CD4-positive, alpha-beta T cell treated with Interleukin-15 for 4 hours (primary cell): Measurements from ENCODE around the gene UBE2H.
A peak's percentile ranks its signal among the peaks of the same experiment; 100 is the strongest.
"Not testable (repeated sequence)": the region's sequence is repeated elsewhere in the genome, so short reads cannot be mapped to it uniquely, and the experiment has no call there.

Source experiments
- DNase-seq: peaks from one replicate; pipeline ENCODE4 v3.0.0-alpha.2; 2020; ENCODE audit warnings: low spot score

The UBE2H gene

DNA sequence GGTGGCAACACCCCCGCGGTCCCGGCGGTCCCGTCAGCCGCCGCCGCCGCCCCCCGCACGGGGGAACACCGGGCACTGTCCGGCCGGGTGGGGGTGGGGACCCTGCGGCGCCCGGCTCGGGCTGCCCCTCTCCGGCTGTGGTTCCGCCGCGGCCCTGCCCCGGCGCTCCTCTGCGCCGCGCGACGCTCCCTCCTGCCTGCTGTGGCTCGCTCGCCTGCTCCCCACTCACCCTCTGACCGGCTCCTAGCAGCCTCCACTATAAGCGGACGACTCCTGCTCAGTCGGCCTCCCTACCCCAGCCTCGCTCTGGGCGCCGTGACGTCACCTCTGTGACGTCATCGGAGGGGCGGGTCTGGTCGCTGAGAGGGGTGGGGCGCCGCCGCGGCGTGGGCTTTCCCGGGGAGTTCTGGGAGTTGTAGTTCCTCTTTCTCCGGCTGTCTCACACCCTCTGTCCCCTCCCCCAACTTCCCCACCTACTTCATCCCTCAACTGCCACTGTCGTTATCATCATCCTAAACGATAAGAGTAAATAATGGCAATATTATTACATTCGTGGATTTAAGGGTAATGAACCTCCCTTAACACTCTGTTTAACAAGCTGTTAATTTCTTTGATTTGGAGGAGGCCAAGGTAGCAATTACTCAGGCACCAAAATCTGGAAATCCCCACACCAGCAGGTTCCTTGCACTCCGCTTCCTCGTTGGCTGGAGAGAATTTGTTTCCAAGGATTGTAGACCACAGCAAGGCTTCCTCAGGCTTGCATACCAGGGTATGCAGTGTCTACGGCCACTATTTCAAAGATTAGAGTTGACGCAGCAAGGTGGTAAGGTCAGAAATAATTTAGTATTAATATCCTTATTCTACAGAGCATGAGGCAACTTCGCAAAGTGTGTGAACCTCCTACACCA is at the start of gene UBE2H:
TSS of gene UBE2H (minus strand) at position 308 of the 908 bp plus-strand sequence. CDS start 405 bp downstream, outside the sequence.
- peak; percentile 94 for DNase-seq

DNA sequence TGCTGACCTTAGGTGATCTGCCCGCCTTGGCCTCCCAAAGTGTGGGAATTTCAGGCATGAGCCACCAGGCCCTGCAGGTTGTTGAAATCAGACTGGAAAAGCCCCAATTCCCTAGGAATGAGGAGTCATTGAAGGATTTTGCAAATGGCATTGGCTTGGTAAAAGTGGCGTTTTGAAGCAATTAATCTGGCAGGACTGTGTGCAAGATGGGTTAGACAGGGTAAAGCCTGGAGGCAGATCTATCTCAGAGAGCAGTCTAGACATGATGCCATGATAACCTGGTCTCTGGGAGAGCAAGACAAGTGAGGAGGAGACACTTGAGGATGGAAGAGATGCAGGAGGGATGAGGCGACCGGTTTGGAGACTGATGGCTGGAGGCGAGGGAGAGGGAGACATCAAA is 45.7 kb upstream of the UBE2H start:
- no peak for DNase-seq

DNA sequence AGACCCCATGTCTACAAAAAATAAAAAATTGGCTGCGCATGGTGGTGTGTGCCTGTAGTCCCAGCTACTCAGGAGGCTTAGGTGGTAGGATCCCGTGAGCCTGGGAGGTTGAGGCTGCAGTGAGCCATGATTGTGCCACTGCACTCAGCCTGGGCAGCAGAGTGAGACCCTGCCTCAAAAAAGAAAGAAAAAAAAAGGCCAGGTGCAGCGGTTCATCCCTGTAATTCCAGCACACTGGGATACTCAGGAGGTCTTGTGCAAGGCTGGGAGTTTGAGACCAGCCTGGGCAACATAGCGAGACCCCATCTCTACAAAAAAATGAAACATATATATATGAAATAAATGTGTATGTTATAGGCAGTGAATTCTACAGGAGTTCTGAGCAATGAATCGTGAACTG is 44.5 kb upstream of the UBE2H start:
- no peak for DNase-seq

DNA sequence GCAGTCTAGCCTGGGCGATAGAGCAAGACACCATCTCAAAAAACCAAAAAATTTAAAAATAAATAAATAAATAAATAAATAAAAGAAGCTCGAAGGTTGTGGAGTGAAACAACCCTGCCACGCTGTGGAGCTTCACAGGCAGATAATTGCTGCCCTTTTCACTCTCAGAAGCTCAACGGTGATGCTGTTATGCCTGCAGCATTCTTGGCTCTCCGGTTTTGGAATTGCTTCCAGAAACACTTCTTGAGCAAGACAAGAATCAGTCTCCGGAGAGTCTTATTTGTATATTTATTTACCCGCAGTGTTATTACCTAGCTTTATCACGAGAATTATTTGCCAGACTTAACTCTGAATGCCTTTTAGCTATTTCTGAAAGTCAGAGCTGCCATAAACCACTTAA is 40.5 kb upstream of the UBE2H start:
- DNase-seq: no peak

DNA sequence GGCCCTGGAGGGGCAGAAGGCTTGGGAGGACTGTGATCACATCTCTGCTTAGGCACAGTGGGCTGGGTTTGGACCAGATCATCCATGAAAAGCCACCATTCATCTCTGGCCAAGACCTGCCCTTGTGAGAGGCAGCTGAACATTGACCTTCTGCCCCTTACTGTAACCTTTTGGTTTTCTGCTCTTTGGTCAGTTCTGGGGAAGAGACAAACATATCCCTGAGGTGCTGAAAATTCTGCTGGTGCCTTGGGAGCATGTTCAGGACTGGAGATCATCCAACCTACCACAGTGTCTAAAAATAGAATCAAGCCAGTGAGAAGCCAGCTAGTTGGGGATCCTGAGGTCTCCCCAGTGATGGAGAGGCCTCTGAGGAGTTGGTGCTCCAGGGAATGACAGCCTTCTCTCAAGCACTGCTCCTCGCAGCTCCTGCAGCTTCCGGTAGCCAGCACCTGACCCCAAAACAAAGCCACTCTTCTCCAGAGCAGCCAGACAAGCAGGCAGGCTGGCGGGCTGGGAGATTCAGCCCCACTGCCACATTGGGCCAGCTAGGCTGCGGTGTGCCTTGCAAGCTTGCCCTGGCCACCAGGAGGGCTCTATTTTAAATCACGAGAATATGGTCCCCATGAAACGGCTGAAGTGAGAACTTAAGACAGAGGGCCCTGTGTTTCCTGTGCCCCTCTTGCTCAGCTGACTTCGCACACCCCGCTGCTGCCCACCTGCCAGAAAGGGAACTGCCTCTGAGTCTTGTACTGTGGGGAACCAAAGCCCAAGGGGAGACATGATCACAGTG is 37.8 kb upstream of the UBE2H start:
- no peak for DNase-seq

DNA sequence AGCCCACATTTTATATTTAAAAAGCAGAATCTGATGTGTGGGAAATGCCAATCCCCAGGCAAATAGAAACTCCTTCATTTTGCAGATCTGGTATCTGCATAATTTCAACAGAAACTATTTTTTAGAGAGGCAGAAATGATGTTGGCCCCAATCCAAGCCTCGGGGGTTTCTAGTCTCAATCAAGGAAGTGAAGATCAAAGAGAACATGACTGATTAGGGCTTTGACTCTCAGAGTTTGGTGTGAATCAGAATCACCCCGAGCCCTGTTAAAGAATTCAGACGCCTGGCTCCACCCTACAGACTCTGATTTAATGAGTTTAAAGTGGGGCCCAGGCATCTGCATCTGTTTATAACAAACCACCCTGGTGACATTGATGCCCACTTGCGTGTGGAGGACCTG is 36.7 kb upstream of the UBE2H start:
- DNase-seq: peak; percentile 38

DNA sequence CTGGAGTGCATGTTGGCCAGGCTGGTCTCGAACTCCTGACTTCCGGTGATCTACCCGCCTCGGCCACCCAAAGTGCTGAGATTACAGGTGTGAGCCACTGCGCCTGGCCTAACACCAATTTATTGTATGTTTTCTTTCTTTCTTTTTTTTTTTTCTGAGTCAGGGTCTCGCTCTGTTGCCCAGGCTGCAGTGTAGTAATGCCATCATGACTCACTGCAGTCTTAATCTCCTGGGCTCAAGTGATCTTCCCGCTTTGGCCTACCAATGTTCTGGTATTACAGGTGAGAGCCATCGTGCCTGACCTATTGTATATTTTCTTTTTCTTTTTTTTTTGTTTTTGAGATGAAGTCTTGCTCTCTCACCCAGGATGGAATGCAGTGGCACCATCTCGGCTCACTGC is 33.8 kb upstream of the UBE2H start:
- no peak for DNase-seq

DNA sequence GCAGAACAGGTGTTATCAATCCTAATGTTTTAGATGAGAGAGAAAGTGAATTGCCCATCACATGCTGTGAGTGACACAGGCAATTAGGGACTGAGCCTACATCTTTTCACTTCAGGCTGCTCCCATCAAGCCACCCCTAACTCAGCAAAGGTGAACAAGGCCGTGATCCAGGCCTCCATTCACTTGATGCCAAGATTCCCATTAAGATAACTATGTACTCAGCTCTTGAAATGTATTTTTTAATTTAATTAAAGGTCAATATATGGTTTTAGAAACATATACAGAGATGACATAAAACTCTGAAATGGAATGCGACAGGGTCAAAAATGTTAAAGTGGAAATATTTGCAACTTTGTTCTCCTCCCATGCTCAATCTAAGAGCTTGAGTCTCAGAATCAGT is 27.9 kb upstream of the UBE2H start:
- no peak for DNase-seq

DNA sequence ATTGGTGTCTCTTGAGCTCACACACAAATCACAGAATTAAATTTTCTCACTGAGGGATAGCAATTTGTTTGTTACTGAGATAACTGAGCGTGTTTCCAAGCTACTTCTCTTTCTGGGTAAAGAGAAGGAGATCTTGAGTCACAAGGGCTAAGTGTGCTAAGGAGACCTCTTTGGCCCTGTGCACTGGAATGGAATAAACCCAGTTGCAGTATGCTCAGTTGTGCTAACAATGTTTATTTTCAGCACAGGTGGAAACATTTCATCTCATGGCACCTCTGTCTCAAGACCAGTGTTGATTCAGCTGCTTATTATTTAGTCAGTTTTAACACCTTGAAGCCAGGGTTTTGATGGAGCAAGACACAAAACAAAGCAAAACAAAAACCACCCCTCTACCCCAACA is 22.5 kb upstream of the UBE2H start:
- DNase-seq: no peak

DNA sequence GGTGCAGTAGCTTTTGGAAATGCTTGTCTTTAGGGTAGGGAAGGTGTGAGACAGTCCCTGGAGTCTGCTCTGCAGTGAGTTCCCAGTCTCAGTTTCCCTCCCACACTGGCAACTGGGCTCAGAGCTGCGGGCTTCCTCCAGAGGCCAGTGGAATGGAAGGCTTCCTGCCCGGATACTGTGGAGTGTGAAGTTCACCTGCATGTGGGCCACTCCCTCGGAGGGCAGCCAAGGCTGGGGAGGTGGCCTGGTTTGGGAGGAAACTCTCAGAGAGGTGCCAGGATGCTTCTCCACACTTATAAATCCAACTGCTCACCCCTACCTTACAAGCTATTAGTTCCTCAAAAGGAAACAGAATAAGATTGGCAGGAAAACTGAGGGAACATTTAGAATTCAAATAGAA is 18.1 kb upstream of the UBE2H start:
- DNase-seq: no peak

DNA sequence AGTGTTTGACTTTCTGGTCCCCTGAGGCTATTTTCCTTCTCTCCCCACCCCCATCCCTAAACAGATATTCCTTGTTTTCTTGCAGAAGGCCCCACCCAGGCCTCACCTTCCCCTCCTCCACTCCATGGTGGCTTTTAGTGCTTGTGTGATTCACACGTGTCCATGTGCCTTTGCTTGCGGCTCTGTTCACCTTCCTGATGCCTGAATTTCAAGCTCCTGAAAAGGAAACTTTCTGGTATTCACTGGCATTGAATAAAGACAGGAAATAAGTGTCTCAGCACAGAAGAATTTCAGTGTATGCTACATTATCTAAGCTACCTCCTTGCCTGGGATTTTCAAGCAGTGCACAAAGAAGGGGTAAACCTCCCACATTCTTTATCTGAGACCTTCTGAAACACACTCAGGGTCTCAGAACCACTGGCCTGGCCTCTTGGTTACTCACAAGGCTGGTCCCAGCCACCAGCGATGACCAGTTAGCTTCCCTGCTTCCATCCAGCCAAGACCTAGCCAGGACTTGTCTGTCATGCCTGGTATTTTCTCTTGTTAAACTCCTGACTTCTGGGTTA is 17.2 kb upstream of the UBE2H start:
- no peak for DNase-seq

DNA sequence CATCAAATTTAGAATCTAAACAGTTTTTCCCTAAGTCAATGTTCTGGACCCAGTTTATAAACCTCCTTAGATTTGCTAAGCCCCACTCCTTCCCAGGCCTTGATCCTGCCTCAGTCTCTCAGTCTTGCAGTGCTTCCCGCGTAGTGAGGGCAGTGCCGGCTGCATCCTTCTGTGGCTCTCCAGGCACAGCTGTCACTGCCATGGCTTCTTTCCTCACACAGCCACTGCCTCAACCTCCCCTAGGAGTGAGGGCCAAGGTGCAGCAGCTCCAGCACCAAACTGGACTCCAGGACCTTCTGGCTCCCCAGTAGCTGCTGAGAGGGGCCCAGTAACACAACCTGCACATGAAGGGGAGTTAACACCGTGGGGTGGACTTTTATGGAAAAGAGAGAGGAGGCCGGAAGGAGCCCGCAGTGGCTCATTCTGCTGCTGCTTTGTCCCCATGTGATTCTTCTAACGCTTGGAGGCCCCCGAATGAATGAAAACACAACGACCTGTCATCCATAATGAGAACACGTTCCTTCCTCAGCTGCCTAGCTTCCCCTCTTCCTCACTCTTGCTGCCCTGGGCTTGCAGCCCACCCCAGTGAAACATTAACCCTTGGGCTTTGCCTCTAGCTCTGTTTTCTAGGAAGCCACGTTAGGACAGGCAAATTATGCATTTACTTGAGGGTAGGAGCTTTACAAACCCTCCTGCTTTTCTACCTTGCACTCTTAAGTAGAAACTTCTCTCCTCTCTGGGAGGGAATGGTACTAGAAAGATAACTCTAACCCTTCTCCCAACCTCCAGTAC is 16.0 kb upstream of the UBE2H start:
- no peak for DNase-seq

DNA sequence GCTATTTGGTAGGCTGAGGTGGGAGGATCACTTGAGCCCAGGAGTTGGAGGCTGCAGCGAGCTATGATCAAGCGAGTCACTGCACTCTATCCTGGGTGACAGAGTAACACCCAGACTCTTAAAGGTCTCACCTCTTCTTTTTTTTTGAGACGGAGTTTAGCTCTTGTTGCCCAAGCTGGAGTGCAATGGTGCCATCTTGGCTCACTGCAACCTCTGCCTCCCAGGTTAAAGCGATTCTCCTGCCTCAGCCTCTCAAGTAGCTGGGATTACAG is 7.4 kb upstream of the UBE2H start:
- not testable (repeated sequence) for DNase-seq

DNA sequence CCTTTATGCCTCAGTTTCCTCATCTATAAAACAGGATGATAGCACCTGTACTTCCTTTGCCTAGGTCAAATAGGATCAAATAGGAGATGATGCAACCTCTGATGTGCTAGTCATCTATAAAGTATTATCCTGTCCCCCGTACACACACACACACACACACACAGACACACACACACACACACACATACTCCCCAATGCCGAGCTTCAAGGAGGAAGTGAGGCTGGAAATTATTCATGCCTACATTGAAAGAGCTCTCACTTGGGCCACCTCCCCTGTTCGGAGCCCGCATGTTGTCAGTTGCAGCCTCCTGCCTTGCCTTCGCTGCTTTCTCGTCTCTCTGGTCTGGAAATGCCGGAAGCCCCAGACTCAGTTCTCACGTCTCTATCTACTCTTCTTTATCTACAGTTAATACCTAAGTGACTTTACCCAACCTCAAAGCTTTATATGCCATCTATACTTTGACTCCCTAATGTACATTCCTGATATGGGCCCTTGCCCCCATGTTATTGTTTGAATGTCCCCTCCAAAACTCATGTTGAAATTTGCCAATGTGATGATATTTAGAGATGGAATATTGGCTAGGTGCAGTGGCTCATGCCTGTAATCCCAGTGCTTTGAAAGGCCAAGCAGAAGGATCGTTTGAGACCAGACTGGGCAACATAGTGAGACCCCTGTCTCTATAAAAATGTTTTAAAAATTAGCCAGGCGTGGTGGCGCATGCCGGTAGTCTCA is 6.9 kb upstream of the UBE2H start:
- no peak for DNase-seq

DNA sequence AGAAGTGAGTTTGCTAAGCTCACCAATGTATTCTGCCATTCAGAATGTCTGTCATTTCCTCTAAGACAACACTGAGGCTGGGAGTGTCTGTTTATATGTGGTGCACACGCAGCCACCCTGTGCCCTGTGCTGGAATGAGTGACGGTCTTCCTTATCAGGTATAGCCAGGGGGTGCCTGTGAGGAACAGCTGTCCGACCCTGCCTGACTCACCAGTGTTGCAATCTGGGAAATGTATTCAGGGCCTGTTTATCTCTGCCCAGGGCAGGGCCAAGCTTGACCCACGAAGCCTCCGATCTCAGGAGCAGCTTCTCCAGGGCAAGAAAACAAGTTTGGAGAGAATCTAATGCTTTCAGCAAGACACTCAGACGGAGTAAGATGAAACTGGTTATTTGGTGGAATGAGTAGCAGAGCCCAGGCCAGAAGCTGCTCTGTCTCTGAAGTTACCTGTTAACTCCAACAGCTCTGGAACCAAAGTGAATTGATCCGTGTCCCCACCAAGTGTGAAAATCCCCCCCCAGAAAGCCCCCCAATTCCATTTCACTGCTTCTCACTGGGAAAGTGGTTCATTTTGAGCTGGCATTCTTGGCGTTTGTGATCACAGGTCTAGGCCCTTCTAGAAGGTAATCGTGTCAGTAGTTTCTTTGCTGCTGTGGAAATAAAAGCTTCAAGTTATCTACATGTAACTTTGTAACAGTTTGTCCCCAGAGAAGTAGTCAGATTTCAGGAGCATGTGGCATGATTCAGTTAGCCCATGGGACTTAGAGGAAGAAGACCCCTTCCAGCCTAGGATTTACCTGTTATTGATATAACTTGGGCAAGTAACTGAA is 6.1 kb upstream of the UBE2H start:
- DNase-seq: no peak

DNA sequence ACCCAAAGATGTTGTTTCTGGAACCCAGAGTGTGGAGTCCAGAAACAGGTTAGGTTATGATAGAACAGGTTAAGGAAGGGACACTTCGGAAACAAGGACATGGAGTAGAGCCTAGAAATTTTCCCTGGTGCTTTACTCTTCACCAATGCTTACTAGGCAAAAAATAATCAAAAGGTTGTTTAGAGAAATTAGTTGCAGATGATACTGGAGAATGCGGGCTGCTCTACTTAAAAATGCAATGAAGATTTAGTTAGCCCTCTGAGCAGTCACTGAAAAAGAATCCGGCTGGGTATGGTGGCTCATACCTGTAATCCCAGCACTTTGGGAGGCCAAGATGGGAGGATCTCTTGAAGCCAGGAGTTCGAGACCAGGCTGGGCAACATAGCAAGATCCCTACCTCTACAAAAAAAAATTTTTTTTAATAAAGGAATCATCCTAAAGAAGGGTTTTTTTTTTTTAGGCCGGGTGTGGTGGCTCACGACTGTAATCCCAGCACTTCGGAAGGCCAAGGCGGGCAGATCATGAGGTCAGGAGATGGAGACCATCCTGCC is 3.3 kb upstream of the UBE2H start:
- no peak for DNase-seq

DNA sequence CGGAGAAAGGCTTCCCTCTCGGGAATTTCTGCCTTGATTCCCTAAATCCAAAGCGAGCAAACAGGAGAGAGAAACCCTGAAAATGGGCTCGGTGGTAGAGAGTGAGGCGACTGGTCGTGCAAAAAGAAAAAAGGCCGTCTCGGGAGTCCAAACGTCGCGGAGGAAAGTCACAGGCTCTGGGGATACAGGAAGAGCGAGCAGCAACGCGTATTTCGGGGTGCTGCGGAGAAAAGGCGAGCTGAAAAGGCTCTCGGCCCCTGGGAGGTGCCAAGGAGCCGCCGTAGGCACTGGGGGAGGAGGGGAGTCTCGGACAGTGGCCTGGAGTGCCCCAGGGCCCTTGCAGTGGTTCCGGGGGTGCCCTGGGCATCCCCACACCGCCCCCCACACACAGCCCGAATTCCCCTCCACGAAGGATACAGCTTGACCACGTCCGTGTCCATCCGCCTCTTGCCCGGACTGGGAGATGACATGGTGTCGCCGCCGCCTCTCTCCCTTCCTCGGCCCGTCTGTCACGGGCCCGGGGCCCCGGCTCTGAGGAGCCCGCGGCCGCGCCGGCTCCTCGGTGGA is 591 bp downstream of the UBE2H start:
- DNase-seq: peak; percentile 29

DNA sequence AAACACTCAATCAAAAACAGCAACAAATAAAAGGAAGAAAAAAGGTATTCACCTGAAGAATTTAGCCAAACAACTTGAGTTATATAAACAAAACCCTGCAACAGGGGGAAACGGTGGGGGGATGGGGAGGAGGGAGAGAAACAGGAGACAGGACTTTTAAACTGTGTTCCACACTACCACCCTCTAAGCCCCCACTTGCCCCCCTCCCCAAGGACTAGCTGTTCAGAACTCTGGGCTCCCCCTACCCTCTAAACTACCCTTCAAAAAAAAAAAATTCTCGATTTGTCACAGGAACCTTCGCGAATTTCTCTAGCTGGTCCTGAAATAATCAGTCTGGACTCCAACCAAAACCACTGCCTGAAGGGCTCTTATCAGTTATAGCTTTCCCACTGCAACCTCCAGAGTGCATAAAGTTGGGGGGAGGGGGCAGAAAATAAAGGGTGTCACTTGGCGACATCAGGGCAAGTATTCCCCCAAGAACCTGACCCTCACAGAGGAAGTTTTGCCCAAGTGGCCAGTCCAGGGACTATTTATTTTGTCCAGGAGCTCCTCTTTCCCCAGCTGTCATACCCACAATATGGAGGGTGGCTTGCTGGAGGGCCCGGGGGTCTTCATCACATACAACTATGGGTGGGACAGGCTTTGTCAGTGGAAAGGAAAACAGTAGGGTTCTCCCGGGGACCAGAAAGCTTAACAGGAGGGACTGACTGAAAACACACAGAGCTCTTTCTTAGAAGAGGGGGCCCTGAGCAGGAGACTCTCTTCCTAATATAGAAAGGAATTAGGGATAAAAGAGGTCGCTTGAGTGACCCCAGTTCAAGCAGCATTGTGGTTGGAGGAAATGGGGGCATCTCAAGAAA is 1.3 kb downstream of the UBE2H start:
- no peak for DNase-seq

DNA sequence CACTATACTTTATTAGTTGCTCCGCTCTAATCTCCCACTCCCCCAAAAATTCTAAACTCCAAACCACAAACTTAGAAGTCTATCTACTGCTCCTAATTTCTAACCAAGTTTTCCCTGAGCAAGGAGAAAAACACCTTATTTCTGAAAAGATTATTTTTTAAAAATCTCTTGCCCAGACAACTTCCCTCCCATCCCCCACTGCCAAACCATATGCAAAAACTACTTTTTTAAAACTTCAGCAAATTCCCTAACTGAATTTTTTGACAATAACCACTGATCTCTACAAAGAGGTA is 1.9 kb downstream of the UBE2H start:
- DNase-seq: no peak
